ENCODE results near the gene CAMP. TPM values are rescaled to one million over a fixed set of nuclear protein-coding genes. Genes with fewer than 3 reads are reported as not detected.
"Not testable (repeated sequence)": the region's sequence is repeated elsewhere in the genome, so short reads cannot be mapped to it uniquely, and the experiment has no call there.

Gene CAMP
- total RNA-seq, 1 donor from 2014 or later = 0.25 TPM

GRCh38 chr3:48256557-48256956 lies 33.3 kb downstream of the CAMP start:
- no peak for DNase-seq (ENCODE audit: low read depth)

DNA sequence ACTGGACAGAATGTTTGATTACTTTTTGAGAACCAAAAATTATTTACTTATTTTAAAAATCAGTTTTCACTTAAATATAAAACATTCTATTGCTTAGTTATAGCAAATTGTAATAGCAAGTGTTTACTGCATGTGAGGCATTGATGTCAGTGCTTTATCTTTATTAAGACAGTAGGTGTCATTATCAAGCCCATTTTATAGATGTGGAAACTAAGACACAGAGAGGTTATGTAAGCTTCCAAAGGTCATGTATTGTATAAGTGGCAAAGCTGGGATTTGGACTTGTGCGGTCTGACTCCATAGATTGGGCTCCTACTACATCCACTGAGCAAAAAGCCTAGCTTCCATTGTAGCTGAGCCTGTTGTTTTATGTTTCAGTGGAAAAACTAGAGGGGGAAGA lies 35.2 kb downstream of the CAMP start:
- DNase-seq (ENCODE audit: low read depth) = no peak

- no peak for DNase-seq (ENCODE audit: low read depth)
Observed at GRCh38 chr3:48267782-48268181, 44.5 kb downstream of the CAMP start.

DNA sequence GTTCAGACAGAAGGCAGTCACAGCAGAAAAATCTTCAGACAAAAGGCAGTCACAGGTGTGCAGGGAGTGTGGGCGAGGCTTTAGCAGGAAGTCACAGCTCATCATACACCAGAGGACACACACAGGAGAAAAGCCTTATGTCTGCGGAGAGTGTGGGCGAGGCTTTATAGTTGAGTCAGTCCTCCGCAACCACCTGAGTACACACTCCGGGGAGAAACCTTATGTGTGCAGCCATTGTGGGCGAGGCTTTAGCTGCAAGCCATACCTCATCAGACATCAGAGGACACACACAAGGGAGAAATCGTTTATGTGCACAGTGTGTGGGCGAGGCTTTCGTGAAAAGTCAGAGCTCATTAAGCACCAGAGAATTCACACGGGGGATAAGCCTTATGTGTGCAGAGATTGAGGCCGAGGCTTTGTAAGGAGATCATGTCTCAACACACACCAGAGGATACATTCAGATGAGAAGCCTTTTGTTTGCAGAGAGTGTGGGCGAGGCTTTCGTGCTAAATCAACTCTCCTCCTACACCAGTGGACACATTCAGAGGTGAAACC lies 45.2 kb downstream of the CAMP start:
- DNase-seq (ENCODE audit: low read depth) = peak; percentile 43

GRCh38 chr3:48268936-48269561 lies 45.8 kb downstream of the CAMP start:
- no peak for DNase-seq (ENCODE audit: low read depth)

DNA sequence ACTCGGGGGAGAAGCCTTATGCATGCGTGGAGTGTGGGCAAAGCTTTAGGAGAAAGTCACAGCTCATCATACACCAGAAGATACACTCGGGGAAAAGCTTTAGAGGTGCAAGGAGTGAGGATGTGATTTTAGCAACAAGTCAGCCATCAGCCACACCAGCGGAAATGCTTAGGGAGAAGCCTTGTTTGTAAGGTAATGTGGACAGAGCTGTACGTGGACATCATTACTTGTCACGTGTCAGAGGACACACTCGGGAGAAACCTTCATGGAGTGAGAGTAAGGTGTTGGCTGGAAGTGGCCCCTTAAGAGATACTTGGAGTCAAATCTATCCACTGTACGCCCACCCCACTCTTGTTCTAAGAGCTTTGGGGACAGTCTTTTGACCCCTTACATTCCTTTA lies 46.3 kb downstream of the CAMP start:
- no peak for DNase-seq (ENCODE audit: low read depth)

- DNase-seq (ENCODE audit: low read depth) = no peak
Observed at GRCh38 chr3:48270306-48270705, 47.0 kb downstream of the CAMP start.

- not testable (repeated sequence) for DNase-seq (ENCODE audit: low read depth)
Observed at GRCh38 chr3:48271223-48271622, 47.9 kb downstream of the CAMP start.

DNA sequence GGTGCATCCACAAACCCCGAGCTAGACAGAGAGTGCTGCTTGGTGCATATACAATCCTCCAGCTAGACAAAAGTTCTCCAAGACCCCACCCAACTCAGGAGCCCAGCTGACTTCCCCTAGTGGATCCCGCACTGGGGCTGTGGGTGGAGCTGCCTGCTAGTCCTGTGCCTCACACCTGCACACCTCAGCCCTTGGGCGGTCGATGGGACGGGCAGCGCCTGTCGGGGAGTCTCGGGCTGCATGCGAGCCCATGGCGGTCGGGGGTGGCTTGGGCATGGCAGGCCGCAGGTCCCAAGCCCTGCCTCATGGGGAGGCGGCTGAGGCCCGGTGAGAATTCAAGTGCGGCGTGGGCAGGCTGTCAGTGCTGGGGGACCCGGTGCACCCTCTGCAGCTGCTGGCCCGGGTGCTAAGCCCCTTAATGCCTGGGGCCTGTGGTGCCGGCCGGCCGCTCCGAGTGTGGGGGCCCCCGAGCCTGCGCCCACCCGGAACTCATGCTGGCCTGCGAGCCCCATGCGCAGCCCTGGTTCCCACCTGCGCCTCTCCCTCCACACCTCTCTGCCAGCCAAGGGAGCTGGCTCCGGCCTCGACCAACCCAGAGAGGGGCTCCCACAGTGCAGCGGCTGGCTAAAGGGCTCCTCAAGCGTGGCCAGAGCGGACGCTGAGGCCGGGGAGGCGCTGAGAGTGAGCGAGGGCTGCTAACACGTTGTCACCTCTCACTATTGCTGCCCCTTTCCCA lies 48.6 kb downstream of the CAMP start:
- DNase-seq (ENCODE audit: low read depth) = no peak

GRCh38 chr3:48273594-48274211 lies 50.4 kb downstream of the CAMP start:
- DNase-seq (ENCODE audit: low read depth) = peak; percentile 64

- DNase-seq (ENCODE audit: low read depth) = no peak
Observed at GRCh38 chr3:48274452-48274851, 51.2 kb downstream of the CAMP start.

Other genes with a start within 250 kb of the CAMP start
- gene MAP4, start 207.1 kb upstream of the CAMP start, total RNA-seq = 68.1 and 192 TPM in 2 replicates
- 3.2 and 7.3 TPM in 2 replicates for gene CDC25A, start 35.1 kb upstream of the CAMP start, total RNA-seq
- 2.3 and 6.6 TPM in 2 replicates for gene ZNF589, start 17.6 kb downstream of the CAMP start, total RNA-seq
- gene NME6, start 77.9 kb downstream of the CAMP start, total RNA-seq = 29.7 and 45.7 TPM in 2 replicates
- not detected in 2 replicates for gene SPINK8, start 110.2 kb downstream of the CAMP start, total RNA-seq
- gene FBXW12, start 148.7 kb downstream of the CAMP start, total RNA-seq = not detected in 2 replicates
- gene PLXNB1, start 206.6 kb downstream of the CAMP start, total RNA-seq = 38.2 and 191 TPM in 2 replicates
- gene CCDC51, start 216.6 kb downstream of the CAMP start, total RNA-seq = 24.0 and 37.5 TPM in 2 replicates
- 201 and 228 TPM in 2 replicates for gene TMA7, start 216.8 kb downstream of the CAMP start, total RNA-seq
- 4.3 and 5.2 TPM in 2 replicates for gene ATRIP, start 223.2 kb downstream of the CAMP start, total RNA-seq

Data from renal cortical epithelial cell (primary cell).